GM23338 (cell line): ENCODE data around the gene RYR1. TPM values are rescaled to one million over a fixed set of nuclear protein-coding genes. Genes with fewer than 3 reads are reported as not detected.

Experiments
- CREB1 ChIP-seq: fragments of 250-450 bp; sonication (Bioruptor Pico); IDR thresholded peaks from 2 replicates; pipeline ENCODE4 v1.5.0; 2020; ENCODE audit warnings: low read depth, mild to moderate bottlenecking, moderate library complexity
- ETS1 ChIP-seq: IDR thresholded peaks from 2 replicates; pipeline ENCODE4 v1.6.1; 2016; ENCODE audit warnings: antibody characterized with exemption
- NANOG ChIP-seq: IDR thresholded peaks from 2 replicates; pipeline ENCODE4 v1.6.1; 2016; ENCODE audit warnings: antibody characterized with exemption, borderline replicate concordance
- POLR2AphosphoS5 ChIP-seq: IDR thresholded peaks from 2 replicates; pipeline ENCODE4 v1.6.1; 2016; ENCODE audit warnings: antibody characterized with exemption, low read depth
- REST ChIP-seq: IDR thresholded peaks from one replicate; pipeline ENCODE4 v1.6.1; 2018; ENCODE audit warnings: antibody characterized with exemption; ENCODE audit not compliant: unreplicated experiment
- ZNF114 ChIP-seq: fragments of 250-450 bp; sonication (Bioruptor Pico); IDR thresholded peaks from 2 replicates; pipeline ENCODE4 v1.5.0; 2020; ENCODE audit warnings: mild to moderate bottlenecking, moderate library complexity
- ZNF331 ChIP-seq: fragments of 250-450 bp; sonication (Bioruptor Pico); IDR thresholded peaks from 2 replicates; pipeline ENCODE4 v1.5.0; 2020; ENCODE audit warnings: low read depth, mild to moderate bottlenecking, moderate library complexity
- ZNF462 ChIP-seq: fragments of 250-450 bp; sonication (Bioruptor Pico); IDR thresholded peaks from 2 replicates; pipeline ENCODE4 v1.5.0; 2020; ENCODE audit warnings: mild to moderate bottlenecking, moderate library complexity
- polyA plus RNA-seq: library from polyadenylated mRNA; unstranded; fragments of >200 nt; fragmentation: Nextera tagmentation; extraction: Ambion mirVana; gene quantifications from 2 replicates; pipeline ENCODE4 v1.2.1, GENCODE V29; 2016
- total RNA-seq: library from RNA; depleted of rRNA; stranded (reverse); fragments of >200 nt; shearing (Covaris generic); gene quantifications from 2 replicates; pipeline ENCODE4 v1.2.3, GENCODE V29; 2014

RYR1 gene
- total and polyA plus RNA-seq, 2 experiments from 2014 or later = 4.0 to 26.7 TPM

- TF ChIP-seq ZNF462 (CRISPR knock-in tag) = no peak
- TF ChIP-seq ZNF114 = no peak
- TF ChIP-seq ZNF331 (CRISPR knock-in tag) = no peak
- TF ChIP-seq NANOG = no peak
- no peak for TF ChIP-seq REST
- TF ChIP-seq CREB1 (CRISPR knock-in tag) = no peak
- no peak for TF ChIP-seq POLR2AphosphoS5
- no peak for TF ChIP-seq ETS1
These were observed 182.8 kb downstream of the RYR1 start (continued) for GRCh38 chr19:38616265-38616664.
